ENCODE results near the gene BPI. TPM values are rescaled to one million over a fixed set of nuclear protein-coding genes. Genes with fewer than 3 reads are reported as not detected.
"Not testable (repeated sequence)": the region's sequence is repeated elsewhere in the genome, so short reads cannot be mapped to it uniquely, and the experiment has no call there.

BPI gene
- polyA plus RNA-seq, 1 experiment = 0.04 TPM

- DNase-seq (ENCODE audit: low read depth, low spot score) = no peak
- TF ChIP-seq, protein P1, sequence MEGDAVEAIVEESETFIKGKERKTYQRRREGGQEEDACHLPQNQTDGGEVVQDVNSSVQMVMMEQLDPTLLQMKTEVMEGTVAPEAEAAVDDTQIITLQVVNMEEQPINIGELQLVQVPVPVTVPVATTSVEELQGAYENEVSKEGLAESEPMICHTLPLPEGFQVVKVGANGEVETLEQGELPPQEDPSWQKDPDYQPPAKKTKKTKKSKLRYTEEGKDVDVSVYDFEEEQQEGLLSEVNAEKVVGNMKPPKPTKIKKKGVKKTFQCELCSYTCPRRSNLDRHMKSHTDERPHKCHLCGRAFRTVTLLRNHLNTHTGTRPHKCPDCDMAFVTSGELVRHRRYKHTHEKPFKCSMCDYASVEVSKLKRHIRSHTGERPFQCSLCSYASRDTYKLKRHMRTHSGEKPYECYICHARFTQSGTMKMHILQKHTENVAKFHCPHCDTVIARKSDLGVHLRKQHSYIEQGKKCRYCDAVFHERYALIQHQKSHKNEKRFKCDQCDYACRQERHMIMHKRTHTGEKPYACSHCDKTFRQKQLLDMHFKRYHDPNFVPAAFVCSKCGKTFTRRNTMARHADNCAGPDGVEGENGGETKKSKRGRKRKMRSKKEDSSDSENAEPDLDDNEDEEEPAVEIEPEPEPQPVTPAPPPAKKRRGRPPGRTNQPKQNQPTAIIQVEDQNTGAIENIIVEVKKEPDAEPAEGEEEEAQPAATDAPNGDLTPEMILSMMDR (IDR thresholded peaks at IDR 0.05; ENCODE audit: low read depth, low read length) = no peak
- Histone ChIP-seq H3K9me3 (ENCODE audit: control insufficient read depth, insufficient read depth, low read length) (no peaks in the 10 kb centered on the region; the same call in none of the 2 replicates), H3K27ac (ENCODE audit: low read depth, low read length) (no peak overlapping the region), H3K27me3 (ENCODE audit: control insufficient read depth, insufficient read depth, low read length) (peaks cover 8% of the 10 kb centered on the region), H3K4me3 (ENCODE audit: low read depth, low read length) (no peak overlapping the region)
- CTCF ChIA-PET = interaction anchor here (1.1 to 1.7 kb wide), 3 partner anchors 14 to 87 kb away, joined by 4 to 6 read pairs (median 5); no protein-coding TSS in a partner anchor
- POLR2A ChIA-PET = no interaction called here
These were observed 4.1 kb downstream of the BPI start for GRCh38 chr20:38308047-38308438.

DNA sequence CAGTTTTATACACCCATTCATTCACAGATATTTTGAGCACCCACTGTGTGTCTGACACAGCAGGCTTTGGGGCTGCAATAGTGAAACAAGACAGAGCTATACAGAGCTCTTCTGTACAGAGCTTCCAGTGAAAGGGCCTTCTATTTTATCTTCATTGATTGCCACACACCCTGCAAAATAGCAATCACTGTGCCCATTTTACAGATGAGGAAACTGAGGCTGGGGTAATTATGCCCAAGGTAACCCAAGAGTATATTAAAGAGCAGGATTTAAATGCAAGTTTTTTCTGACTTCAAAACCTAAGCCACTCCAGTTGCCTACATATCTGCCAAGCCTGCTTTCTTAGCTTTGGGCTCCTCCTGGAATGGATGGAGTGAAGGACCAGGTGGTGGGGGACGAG, 4.5 kb downstream of the BPI start:
- no peak overlapping the region for H3K4me3 ChIP-seq (ENCODE audit: low read depth, low read length)
- TF ChIP-seq, protein P1 (IDR thresholded peaks at IDR 0.05; ENCODE audit: low read depth, low read length) = no peak
- H3K27me3 ChIP-seq (ENCODE audit: control insufficient read depth, insufficient read depth, low read length) = peaks cover 4% of the 10 kb centered on the region
- ChIA-PET CTCF (interaction anchor here (0.5 to 1.7 kb wide), 3 partner anchors 37 to 87 kb away, joined by 3 to 5 read pairs (median 4); no protein-coding TSS in a partner anchor), POLR2A (no interaction called here)
- no peak for DNase-seq (ENCODE audit: low read depth, low spot score)
- no peaks in the 10 kb centered on the region; the same call in none of the 2 replicates for H3K9me3 ChIP-seq (ENCODE audit: control insufficient read depth, insufficient read depth, low read length)
- H3K27ac ChIP-seq (ENCODE audit: low read depth, low read length) = no peak overlapping the region

DNA sequence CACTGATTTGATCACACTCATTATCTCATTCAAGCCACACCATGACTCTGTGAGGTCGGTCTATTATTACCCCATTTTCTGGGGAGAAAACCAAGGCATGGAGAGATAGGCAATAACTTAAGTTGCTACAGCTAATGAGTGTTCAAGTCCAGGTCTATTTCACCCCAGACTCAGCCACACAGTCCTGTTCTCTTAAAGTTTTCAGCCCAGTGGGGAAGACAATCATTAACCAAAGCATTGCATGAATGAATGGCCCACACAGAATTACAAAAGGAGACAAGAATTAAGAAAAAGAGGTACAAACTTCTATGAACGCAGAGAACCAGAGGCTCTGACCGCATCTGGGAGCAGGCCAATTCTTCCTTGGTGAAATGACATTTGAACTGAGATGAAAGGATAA, 7.1 kb downstream of the BPI start:
- Histone ChIP-seq H3K4me3 (ENCODE audit: low read depth, low read length) (no peak overlapping the region), H3K27me3 (ENCODE audit: control insufficient read depth, insufficient read depth, low read length) (peaks cover 3% of the 10 kb centered on the region), H3K27ac (ENCODE audit: low read depth, low read length) (no peak overlapping the region), H3K9me3 (ENCODE audit: control insufficient read depth, insufficient read depth, low read length) (no peaks in the 10 kb centered on the region; the same call in 1 of the 2 replicates)
- TF ChIP-seq, protein P1 (IDR thresholded peaks at IDR 0.05; ENCODE audit: low read depth, low read length) = no peak
- ChIA-PET CTCF (no interaction called here), POLR2A (no interaction called here)
- DNase-seq (ENCODE audit: low read depth, low spot score) = no peak

DNA sequence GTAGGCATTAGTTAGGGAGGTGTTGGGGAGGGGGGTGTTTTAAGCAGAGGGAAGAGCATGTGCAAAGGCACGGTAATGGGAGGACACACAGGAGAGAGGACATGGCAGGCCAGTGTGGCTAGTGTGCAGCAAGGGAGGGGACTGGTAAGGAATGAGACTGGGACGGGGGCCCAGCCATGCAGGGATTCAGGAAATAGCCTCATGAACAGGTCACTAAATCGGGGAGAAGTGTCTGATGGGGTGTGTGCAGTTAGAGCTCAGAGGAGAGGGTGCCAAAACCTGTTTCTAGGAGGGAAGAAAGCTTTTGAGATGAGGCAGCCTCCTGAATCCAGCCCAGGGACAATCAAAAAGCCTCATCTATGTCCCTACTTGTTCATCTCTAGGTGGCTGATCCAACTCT, 7.5 kb downstream of the BPI start:
- H3K9me3 ChIP-seq (ENCODE audit: control insufficient read depth, insufficient read depth, low read length) = no peaks in the 10 kb centered on the region; the same call in 1 of the 2 replicates
- DNase-seq (ENCODE audit: low read depth, low spot score) = no peak
- no peak overlapping the region for H3K4me3 ChIP-seq (ENCODE audit: low read depth, low read length)
- H3K27me3 ChIP-seq (ENCODE audit: control insufficient read depth, insufficient read depth, low read length) = peaks cover 3% of the 10 kb centered on the region
- ChIA-PET POLR2A (no interaction called here), CTCF (no interaction called here)
- H3K27ac ChIP-seq (ENCODE audit: low read depth, low read length) = no peak overlapping the region
- TF ChIP-seq, protein P1 (IDR thresholded peaks at IDR 0.05; ENCODE audit: low read depth, low read length) = no peak

DNA sequence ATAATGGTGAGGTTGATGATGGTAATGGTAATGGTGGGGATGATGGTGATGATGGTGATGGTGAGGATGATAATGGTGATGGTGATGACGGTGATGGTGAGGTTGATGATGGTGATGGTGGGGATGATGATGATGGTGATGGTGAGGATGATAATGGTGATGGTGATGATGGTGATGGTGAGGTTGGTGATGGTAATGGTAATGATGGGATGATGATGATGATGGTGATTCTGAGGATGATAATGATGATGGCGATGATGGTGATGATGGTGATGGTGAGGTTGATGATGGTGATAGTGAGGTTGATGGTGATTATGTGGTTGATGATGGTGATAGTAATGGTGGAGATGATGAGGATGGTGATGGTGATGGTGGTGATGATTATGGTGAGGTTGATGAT, 9.7 kb downstream of the BPI start:
- Histone ChIP-seq H3K9me3 (ENCODE audit: control insufficient read depth, insufficient read depth, low read length) (no peaks in the 10 kb centered on the region; the same call in 1 of the 2 replicates), H3K4me3 (ENCODE audit: low read depth, low read length) (no peak overlapping the region), H3K27me3 (ENCODE audit: control insufficient read depth, insufficient read depth, low read length) (peaks cover 4% of the 10 kb centered on the region), H3K27ac (ENCODE audit: low read depth, low read length) (no peak overlapping the region)
- POLR2A ChIA-PET = no interaction called here
- CTCF ChIA-PET = interaction anchor here (0.6 kb wide), 1 partner anchor 146 kb away, joined by 5 read pairs; no protein-coding TSS in a partner anchor
- TF ChIP-seq, protein P1 (IDR thresholded peaks at IDR 0.05; ENCODE audit: low read depth, low read length) = no peak
- no peak for DNase-seq (ENCODE audit: low read depth, low spot score)

DNA sequence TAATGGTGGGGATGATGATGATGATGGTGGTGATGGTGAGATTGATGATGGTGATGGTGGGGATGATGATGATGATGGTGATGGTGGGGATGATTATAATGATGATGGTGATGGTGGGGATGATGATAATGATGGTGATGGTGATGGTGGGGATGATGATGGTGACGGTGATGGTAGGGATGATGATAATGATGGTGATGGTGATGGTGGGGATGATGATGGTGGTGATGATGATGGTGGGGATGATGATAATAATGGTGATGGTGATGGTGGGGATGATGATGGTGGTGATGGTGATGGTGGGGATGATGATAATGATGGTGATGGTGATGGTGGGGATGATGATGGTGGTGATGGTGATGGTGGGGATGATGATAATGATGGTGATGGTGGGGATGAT, 10.4 kb downstream of the BPI start:
- CTCF ChIA-PET; H3K9me3 ChIP-seq (ENCODE audit: control insufficient read depth, insufficient read depth, low read length); H3K27ac ChIP-seq (ENCODE audit: low read depth, low read length); H3K27me3 ChIP-seq (ENCODE audit: control insufficient read depth, insufficient read depth, low read length); POLR2A ChIA-PET; DNase-seq (ENCODE audit: low read depth, low spot score); H3K4me3 ChIP-seq (ENCODE audit: low read depth, low read length): not testable (repeated sequence)

All from AG04450 (cell line).